Mucosa of descending colon (tissue), 3 donors: ENCODE measurements around the gene APOL4. TPM values are rescaled to one million over a fixed set of nuclear protein-coding genes. Genes with fewer than 3 reads are reported as not detected.
A peak's percentile ranks its signal among the peaks of the same experiment; 100 is the strongest.

Experiments
- ATAC-seq: fragments of 200-7000 bp; cut with Tn5 transposase; one replicate; pipeline ENCODE4 v1.9.1; 2020; ENCODE audit warnings: mild to moderate bottlenecking, moderate library complexity
- DNase-seq, 3 donors: peaks; one replicate each; pipeline ENCODE4 v3.0.0-alpha.2; 2020
- H3K36me3 ChIP-seq: fragments of 200-600 bp; one replicate; pipeline ENCODE4 v1.8.0; 2021; ENCODE audit warnings: low read depth, mild to moderate bottlenecking
- H3K4me1 ChIP-seq: fragments of 200-600 bp; one replicate; pipeline ENCODE4 v1.8.0; 2021; ENCODE audit warnings: low read depth, mild to moderate bottlenecking
- H3K4me3 ChIP-seq: fragments of 200-600 bp; one replicate; pipeline ENCODE4 v1.8.0; 2021; ENCODE audit warnings: mild to moderate bottlenecking
- H3K9me3 ChIP-seq: fragments of 200-600 bp; one replicate; pipeline ENCODE4 v1.8.0; 2021; ENCODE audit warnings: mild to moderate bottlenecking
- intact Hi-C, 2 donors: fragments of 100-400 bp; cut with DNase I in 1 of 2; cut with micrococcal nuclease in 1 of 2; formaldehyde crosslinking; loops; one replicate each; pipeline versions ENCODE4 v1.11.0 to v1.11.1; 2022; cut with DNase I, micrococcal nuclease
- total RNA-seq, 3 donors: library from RNA; stranded (reverse); fragmentation: NEBNext Ultra II Directional in 2 of 3; extraction: Animal tissue kit (Norgen Biotek cat#: 25700) in 2 of 3; gene quantifications; one replicate each; pipeline versions ENCODE4 v1.2.1 to v1.2.4, GENCODE V29; 2021 to 2023
- TF ChIP-seq, protein P1 (sequence below): fragments of 200-600 bp; IDR thresholded peaks from one replicate; pipeline ENCODE4 v1.8.0; 2022; ENCODE audit warnings: antibody characterized with exemption, mild to moderate bottlenecking
- donor health status: DM: no; HTN: no; CAD: no; lungs with moderate emphysema.
- donor health status: DM: no; HTN: no; CAD: no.
- donor health status: DM: no; HTN: yes; CAD: no.

APOL4 gene
- total RNA-seq, 3 donors from 2014 or later = 1.7 to 4.3 (median 2.7) TPM

DNA sequence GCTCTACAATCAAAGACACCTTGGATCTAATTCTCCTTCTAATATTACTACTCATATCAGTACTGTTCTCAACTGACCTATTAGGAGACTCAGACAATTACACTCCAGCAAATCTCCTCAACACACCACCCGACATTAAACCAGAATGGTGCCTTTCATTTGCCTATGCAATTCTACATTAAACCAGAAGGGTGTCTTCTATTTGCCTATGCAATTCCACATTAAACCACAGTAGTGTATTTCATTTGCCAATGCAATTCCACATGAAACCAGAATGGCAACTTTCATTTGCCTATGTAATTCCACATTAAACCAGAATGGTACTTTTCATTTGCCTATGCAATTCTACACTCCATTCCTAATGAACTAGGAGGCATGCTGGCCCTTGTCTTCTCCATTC, 25.7 kb downstream of the APOL4 start:
- ATAC-seq (no peak), DNase-seq (no peak)
- Histone ChIP-seq H3K36me3 (no peaks in the 10 kb centered on the region), H3K4me1 (no peaks in the 10 kb centered on the region), H3K4me3 (no peak overlapping the region), H3K9me3 (no peaks in the 10 kb centered on the region)
- intact Hi-C loops = no loop called here
- TF ChIP-seq, protein P1, sequence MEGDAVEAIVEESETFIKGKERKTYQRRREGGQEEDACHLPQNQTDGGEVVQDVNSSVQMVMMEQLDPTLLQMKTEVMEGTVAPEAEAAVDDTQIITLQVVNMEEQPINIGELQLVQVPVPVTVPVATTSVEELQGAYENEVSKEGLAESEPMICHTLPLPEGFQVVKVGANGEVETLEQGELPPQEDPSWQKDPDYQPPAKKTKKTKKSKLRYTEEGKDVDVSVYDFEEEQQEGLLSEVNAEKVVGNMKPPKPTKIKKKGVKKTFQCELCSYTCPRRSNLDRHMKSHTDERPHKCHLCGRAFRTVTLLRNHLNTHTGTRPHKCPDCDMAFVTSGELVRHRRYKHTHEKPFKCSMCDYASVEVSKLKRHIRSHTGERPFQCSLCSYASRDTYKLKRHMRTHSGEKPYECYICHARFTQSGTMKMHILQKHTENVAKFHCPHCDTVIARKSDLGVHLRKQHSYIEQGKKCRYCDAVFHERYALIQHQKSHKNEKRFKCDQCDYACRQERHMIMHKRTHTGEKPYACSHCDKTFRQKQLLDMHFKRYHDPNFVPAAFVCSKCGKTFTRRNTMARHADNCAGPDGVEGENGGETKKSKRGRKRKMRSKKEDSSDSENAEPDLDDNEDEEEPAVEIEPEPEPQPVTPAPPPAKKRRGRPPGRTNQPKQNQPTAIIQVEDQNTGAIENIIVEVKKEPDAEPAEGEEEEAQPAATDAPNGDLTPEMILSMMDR = no peak

DNA sequence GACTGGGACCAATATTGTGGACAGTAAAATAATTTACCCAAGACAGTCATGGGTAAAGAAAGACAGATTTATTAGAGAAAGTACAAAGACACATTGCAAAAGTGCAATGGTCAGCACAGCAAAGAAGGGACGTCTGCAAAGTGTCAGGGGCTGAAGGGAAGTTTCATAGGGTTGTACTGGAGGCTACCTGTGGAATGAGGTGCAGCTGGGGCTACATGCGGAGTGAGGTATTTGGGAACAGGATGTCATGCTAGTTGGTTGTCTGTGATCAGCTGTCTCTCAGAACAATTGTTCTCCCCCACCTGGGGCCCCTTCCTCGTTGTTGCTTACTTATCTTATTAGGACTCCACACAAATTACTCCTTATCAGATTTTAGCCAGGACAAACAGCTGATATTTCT, 29.7 kb downstream of the APOL4 start:
- DNase-seq = no peak

DNA sequence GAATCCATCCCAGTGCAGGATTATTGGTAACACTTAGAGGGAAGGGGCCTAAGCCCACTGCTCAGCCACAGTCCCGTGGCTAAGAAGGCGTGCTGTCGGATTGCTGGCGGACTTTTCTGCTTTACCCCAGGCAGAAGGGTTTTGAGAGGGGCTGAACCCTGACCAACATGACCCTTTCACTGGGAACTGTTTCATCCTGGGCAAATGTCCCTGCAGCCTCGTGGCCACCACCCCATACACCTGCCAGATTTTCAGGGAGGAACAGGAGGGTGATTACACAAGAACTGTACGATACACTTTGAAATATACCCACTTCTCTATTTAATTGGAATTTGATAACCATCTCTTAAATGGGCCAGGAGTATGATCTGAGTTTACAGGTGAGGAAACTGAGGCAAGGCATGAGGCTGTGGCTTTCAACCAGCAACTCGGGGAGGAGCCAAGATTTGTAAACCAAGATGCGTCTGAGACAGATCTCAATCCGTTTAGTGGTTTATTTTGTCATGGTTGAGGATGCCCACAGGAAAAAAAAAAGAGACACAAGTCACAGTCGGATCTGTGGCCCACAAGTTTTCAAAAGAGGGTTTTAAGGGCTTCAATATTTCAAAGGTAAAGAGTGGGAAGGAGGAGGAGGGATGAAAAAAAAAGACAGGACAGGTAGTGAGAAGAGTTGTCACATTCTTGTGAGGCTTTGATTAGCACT, 34.9 kb downstream of the APOL4 start:
- TF ChIP-seq, protein P1 = no peak
- DNase-seq = no peak
- intact Hi-C loops = no loop called here
- ATAC-seq = peak; percentile 28
- no peaks in the 10 kb centered on the region for H3K4me1 ChIP-seq
- no peaks in the 10 kb centered on the region for H3K9me3 ChIP-seq
- no peak overlapping the region for H3K4me3 ChIP-seq
- H3K36me3 ChIP-seq = no peaks in the 10 kb centered on the region

More for the DNA sequence above, 29.7 kb downstream of the APOL4 start:
- H3K36me3 ChIP-seq = no peaks in the 10 kb centered on the region
- no peaks in the 10 kb centered on the region for H3K9me3 ChIP-seq
- TF ChIP-seq, protein P1 = no peak
- no peaks in the 10 kb centered on the region for H3K4me1 ChIP-seq
- no peak for ATAC-seq
- H3K4me3 ChIP-seq = no peak overlapping the region
- intact Hi-C loops = no loop called here

DNA sequence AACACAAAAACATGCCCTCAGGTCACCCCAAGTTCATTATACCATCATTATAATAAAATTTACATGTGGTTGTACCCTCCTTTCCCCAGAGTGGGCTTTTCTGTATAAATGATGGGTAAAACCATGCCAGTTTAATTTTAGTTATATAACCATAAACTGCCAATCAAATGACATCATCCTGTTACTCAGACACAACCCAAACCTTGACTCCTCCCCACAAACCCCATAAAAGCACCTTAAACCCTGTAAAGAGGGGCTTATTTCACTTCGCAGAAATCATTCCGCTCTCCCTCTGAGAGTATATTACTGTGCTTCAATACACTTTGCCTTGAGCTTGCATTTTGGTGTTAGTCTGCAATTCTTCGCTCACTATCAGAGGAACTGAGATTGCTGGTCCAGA, 35.5 kb downstream of the APOL4 start:
- Histone ChIP-seq H3K9me3 (no peaks in the 10 kb centered on the region), H3K36me3 (no peaks in the 10 kb centered on the region), H3K4me3 (no peak overlapping the region), H3K4me1 (peaks cover 2% of the 10 kb centered on the region)
- TF ChIP-seq, protein P1 = no peak
- ATAC-seq (no peak), DNase-seq (no peak)
- intact Hi-C loops = no loop called here

DNA sequence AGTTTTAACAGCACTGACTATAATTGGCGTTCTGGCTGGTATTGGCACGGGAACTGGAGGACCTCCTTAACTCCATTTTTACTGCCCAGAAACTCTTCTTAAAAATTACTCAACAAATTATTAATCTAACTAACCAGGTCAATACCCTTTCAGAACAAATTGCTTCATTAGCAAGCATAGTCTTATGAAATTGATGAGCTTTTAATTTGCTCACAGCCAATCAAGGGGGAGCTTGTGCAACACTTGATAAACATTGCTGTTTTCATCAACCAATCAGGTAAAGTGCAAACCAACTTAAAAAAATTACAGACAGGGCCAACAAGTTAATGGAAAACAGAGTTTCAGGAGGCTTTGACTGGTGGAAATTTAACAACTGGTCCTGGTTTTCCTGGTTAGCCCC, 36.5 kb downstream of the APOL4 start:
- no peak for ATAC-seq

More for the DNA sequence above, 36.5 kb downstream of the APOL4 start:
- H3K4me1 ChIP-seq = peaks cover 4% of the 10 kb centered on the region
- no peaks in the 10 kb centered on the region for H3K9me3 ChIP-seq
- no peak overlapping the region for H3K4me3 ChIP-seq
- intact Hi-C loops = no loop called here
- no peak for DNase-seq
- H3K36me3 ChIP-seq = no peaks in the 10 kb centered on the region
- TF ChIP-seq, protein P1 = no peak
